Ishikawa (cell line): Measurements from ENCODE around the gene PHGDH.

Experiments used
- CEBPB ChIP-seq: IDR thresholded peaks from 2 replicates; pipeline ENCODE4 v1.6.1; 2012
- CREB1 ChIP-seq: IDR thresholded peaks from 2 replicates; pipeline ENCODE4 v1.6.1; 2012; ENCODE audit warnings: low read depth
- EGR1 ChIP-seq: IDR thresholded peaks from 2 replicates; pipeline ENCODE4 v1.6.1; 2012
- EP300 ChIP-seq: IDR thresholded peaks from 2 replicates; pipeline ENCODE4 v1.6.1; 2012; ENCODE audit warnings: borderline replicate concordance
- FOXM1 ChIP-seq: IDR thresholded peaks from 2 replicates; pipeline ENCODE4 v1.6.1; 2012; ENCODE audit warnings: low read depth, borderline replicate concordance
- NFIC ChIP-seq: IDR thresholded peaks from 2 replicates; pipeline ENCODE4 v1.6.1; 2012
- RAD21 ChIP-seq: IDR thresholded peaks from 2 replicates; pipeline ENCODE4 v1.6.1; 2012; ENCODE audit warnings: low read depth
- REST ChIP-seq: IDR thresholded peaks from 2 replicates; pipeline ENCODE4 v1.6.1; 2012; ENCODE audit warnings: low read depth, mild to moderate bottlenecking
- TAF1 ChIP-seq: IDR thresholded peaks from 2 replicates; pipeline ENCODE4 v1.6.1; 2012; ENCODE audit warnings: low read depth, mild to moderate bottlenecking
- TCF12 ChIP-seq: IDR thresholded peaks from 2 replicates; pipeline ENCODE4 v1.6.1; 2012; ENCODE audit warnings: low read depth
- TEAD4 ChIP-seq: IDR thresholded peaks from 2 replicates; pipeline ENCODE4 v1.6.1; 2012
- YY1 ChIP-seq: IDR thresholded peaks from 2 replicates; pipeline ENCODE4 v1.6.1; 2012; ENCODE audit warnings: low read depth
- ZBTB7A ChIP-seq: IDR thresholded peaks from 2 replicates; pipeline ENCODE4 v1.6.1; 2012; ENCODE audit warnings: low read depth
- TF ChIP-seq, protein P1 (sequence below): IDR thresholded peaks from 2 replicates; pipeline ENCODE4 v1.6.1; 2012
- TF ChIP-seq, protein P2 (sequence below): IDR thresholded peaks from 2 replicates; pipeline ENCODE4 v1.6.1; 2012

Gene PHGDH

DNA sequence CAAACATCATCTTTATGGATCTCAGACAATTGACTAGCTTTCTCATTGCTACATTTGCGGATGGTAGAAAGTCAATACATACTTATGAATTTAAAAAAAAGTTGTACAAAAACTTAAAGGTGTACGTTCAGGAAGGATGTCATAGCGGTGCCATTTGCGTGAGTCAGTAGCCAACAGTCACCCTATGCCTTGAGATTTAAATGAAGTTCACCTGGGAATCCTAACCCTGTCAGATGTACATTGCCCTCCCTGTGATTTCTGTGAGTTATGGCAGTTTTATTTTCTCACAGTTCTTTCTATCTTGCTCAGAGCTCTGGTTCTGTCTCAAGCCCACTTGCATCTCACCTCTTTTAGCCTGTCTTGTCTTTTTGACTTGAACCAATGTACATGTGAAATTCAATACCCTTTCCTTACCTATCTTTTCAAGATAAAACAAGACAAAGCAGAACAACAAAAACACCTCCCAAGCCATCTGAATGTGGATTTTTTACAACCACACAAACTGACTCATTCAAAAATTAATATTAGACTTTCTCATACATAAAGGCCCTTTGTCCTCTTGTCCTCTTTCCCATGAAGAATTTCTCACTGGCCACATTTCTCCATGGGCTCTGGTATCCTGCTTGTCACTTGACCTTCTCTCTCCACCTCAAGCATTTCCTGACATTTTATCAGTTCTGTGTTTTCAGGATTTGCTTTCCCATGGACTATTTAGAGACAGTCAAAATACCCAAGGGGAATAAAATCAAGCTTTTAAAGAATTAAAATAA is 38.4 kb upstream of the PHGDH start:
- TF ChIP-seq NFIC (no peak), ZBTB7A (no peak), RAD21 (no peak), REST (no peak), EGR1 (no peak), TCF12 (no peak), YY1 (no peak), CREB1 (no peak), EP300 (no peak), TAF1 (no peak), TEAD4 (no peak), FOXM1 (no peak), CEBPB (no peak)
- TF ChIP-seq, protein P1, sequence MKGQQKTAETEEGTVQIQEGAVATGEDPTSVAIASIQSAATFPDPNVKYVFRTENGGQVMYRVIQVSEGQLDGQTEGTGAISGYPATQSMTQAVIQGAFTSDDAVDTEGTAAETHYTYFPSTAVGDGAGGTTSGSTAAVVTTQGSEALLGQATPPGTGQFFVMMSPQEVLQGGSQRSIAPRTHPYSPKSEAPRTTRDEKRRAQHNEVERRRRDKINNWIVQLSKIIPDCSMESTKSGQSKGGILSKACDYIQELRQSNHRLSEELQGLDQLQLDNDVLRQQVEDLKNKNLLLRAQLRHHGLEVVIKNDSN, result no peak
- TF ChIP-seq, protein P2, sequence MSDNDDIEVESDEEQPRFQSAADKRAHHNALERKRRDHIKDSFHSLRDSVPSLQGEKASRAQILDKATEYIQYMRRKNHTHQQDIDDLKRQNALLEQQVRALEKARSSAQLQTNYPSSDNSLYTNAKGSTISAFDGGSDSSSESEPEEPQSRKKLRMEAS, result no peak

- TF ChIP-seq RAD21 (no peak), ZBTB7A (no peak), NFIC (no peak), EGR1 (no peak), TEAD4 (no peak), CEBPB (no peak), YY1 (no peak)
These were observed 37.6 kb upstream of the PHGDH start for GRCh38 chr1:119674111-119674526.

DNA sequence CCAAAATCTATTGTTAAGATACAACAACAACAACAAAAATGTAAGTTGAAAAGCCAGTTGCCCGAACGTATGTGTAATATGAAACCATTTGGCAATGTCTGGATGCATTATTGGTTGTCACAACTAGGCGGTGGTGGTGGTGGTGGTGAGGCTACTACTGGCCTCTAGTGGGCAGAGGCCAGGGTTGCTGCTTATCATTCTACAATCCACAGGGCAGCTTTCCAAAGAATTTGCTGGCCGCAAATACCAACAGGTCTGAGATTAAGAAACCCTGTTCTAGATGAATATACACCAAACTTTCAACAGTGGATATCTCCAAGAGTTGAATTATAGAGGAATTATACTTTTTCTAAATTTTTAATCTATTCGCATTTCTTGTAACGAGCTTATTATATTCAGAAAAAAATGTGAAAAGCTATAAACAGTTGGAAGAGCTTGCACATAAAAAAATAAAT is 36.9 kb upstream of the PHGDH start:
- TF ChIP-seq TEAD4 (0 out of 2 replicates have a peak, but pooled peaks have one; percentile 8), EP300 (no peak), ZBTB7A (no peak)

DNA sequence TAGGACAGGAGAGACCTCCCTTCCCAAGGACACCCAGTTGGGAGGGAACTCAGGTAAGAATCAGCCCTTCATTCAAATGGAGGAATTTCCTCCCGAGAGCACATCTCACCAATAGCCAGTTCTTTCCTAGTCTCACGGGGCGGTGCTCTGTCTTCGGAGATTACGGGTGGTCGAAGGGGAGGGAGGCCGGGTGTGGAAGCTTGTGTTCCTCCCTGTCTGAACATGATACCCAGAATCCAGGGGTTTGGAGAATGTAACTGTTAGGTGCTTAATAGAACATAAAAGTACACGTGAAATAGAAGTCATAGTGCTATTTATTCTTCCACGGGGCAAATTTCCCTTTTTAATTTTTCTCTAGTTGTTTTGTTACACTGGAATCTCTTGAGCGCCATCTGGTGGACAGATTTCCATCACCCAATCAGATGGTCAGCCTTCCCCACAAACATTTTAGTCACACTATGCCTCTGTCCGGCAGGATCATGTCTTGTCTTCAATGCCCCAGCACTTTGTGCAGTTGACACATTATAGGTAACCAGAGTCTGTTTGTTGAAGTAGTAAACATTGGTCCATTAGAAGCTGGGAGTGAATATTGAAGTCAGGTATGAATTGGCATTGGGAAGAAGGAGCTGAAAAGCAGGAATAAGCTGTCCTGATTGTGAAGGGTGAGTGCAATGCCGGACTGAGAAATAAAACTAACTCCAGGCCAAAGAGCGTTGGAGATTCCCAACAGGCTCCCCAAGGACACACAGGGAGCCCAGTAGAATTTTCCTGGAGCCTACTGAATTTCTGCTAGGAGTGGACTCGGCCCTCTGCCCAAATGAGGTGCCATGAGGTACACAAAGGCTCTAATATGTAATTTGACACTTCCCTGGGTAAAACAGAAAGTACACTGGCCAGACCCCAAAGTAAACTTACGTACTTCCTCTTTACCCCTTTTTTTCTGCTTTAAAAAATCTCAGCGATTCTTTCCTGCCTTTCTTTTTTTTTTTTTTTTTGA is 36.1 kb upstream of the PHGDH start:
- TF ChIP-seq TAF1 (no peak), TEAD4 (no peak), RAD21 (peak; percentile 75), EGR1 (no peak), REST (no peak), ZBTB7A (no peak)
- TF ChIP-seq, protein P2, result no peak

GRCh38 chr1:119676571-119677206 is 35.0 kb upstream of the PHGDH start:
- TF ChIP-seq REST (no peak), RAD21 (peak; percentile 12; the same call in 1 of the 2 replicates), CREB1 (no peak), ZBTB7A (no peak), TEAD4 (no peak)
